GM19023 (cell line): ENCODE data around the gene GRAMD2B.

Experiments used
- ATAC-seq: cut with Tn5 transposase; IDR thresholded peaks from one replicate; pipeline ENCODE4 v1.9.1; 2021; ENCODE audit warnings: mild to moderate bottlenecking, moderate library complexity; ENCODE audit not compliant: unreplicated experiment

The GRAMD2B gene

DNA sequence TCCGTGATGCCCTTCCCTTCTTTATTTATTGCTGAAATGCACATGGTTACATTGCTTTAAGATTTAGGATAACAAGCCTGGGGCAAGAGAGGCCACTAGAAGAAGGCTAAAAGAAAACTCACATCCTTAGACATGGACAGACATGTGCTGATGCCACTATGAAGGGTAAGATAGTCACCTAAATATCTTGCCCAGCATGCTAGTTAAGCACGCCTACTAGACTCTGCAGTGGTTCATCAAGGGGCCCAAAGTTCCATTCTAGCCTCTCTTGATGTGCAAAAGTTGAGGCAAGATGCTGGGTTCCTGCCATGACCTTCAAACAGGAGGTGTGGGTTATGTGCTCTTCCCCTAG is 49.3 kb downstream of the GRAMD2B start:
- ATAC-seq, result no peak

GRCh38 chr5:126477294-126478117 is 54.3 kb downstream of the GRAMD2B start:
- ATAC-seq, result no peak

GRCh38 chr5:126479810-126480209 is 56.6 kb downstream of the GRAMD2B start:
- ATAC-seq, result no peak

GRCh38 chr5:126480824-126481223 is 57.6 kb downstream of the GRAMD2B start:
- ATAC-seq, result no peak

DNA sequence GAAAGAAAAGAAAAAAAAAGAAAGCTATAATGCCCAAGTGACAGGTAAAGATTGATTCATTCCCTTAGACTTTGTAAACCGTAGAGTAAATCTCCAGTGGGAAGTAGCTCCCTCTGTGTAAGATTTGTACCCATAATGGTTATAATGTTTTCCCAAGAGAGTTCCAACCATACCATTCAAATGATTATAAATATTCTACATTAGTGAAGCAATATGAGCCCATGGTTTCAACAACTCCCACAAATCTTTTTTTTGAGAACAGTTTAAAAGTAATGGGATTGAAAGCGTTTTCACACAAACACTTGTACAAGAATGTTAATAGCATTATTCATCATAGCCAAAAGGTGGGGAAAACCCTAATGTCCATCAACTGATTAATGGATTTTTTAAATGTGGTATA is 58.0 kb downstream of the GRAMD2B start:
- no peak for ATAC-seq

DNA sequence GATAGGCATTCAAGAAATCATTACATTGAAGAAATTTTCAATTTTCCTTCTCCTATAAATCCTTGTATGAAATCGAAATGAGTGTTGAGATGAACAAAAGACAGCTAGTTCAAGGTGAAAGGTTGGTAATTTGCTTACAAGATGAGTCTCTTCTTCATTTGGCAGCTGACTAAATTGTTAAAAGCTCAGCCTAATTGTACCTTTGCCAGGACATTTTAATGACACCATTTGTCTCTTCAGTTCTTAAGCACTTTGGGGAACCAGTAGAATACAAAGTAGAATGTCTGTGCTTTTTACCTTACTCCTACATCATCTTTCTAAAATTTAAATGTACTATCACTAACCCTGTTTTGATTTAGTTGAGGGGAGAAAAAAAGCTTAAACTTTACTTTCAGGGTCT is 59.4 kb downstream of the GRAMD2B start:
- ATAC-seq, result no peak

DNA sequence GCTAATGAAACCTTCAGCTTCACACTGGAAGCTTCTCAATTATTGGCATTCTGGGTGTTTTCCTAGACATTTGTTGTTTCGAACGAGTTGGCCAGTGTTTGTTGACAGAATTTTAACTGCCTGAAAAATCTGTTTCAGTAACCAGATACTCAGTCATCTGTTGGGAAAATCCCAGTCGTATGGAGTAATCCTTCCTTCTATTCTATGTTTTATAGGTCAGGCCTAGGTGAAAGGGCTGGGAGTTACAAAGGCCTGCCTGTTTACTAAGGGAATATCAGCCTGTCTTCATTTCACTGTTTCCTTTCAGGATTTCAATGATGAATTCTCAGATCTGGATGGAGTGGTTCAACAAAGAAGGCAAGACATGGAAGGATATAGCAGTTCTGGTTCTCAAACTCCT is 59.9 kb downstream of the GRAMD2B start:
- ATAC-seq, result no peak

GRCh38 chr5:126484253-126484652 is 61.0 kb downstream of the GRAMD2B start:
- ATAC-seq, result no peak

GRCh38 chr5:126486332-126486731 is 63.1 kb downstream of the GRAMD2B start:
- no peak for ATAC-seq

- ATAC-seq, result no peak
Measured at GRCh38 chr5:126487596-126487995, 64.4 kb downstream of the GRAMD2B start.

DNA sequence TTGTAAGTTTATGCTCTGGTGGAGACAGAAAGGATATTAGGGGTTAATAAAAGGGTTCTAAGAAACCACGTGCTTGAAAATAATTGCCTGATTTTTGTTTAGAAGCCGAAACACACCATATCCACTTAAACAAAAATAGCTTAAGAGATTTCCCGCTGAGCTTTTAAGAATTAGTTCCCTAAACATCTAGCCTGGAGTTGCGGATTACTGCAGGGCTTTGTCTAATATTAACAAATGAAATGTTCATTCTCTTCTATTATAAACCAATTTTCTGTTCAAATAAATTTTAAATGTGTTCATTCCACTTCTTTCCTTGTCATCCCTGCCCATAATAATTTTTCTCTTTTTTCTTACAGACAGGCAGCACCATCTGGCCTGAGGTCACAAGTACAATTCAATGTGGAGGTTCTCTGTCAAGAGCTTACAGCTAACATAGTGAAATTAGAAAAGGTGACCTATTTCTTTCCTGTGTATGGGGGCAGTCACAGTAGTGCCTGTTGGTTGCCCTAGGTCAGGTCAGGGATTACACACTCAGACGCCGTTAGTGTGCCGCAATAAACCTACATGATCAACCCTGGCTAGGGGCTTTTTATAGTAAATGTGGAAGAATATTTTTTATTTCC is 65.3 kb downstream of the GRAMD2B start:
- no peak for ATAC-seq

GRCh38 chr5:126490167-126490940 is 67.1 kb downstream of the GRAMD2B start:
- ATAC-seq, result no peak

- no peak for ATAC-seq
Measured at GRCh38 chr5:126492939-126493338, 69.7 kb downstream of the GRAMD2B start.

DNA sequence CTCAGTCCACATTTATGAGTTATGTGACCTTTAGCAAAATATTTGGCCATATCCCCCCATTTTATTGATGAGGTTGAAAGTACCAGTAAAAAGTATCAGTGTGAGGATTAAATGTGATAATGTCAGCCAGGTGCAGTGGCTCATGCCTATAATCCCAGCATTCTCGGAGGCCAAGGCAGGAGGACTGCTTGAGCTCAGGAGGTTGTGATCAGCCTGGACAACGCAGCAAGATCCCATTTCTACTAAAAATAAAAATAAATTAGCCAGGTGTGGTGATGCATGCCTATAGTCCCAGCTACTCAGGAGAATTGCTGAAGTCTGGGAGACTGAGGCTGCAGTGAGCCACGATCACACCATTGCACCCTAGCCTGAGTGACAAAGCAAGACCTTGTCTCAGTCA is 71.2 kb downstream of the GRAMD2B start:
- ATAC-seq, result no peak

- ATAC-seq, result no peak
Measured at GRCh38 chr5:126497506-126497905, 74.3 kb downstream of the GRAMD2B start.

- no peak for ATAC-seq
Measured at GRCh38 chr5:126499278-126499677, 76.1 kb downstream of the GRAMD2B start.

DNA sequence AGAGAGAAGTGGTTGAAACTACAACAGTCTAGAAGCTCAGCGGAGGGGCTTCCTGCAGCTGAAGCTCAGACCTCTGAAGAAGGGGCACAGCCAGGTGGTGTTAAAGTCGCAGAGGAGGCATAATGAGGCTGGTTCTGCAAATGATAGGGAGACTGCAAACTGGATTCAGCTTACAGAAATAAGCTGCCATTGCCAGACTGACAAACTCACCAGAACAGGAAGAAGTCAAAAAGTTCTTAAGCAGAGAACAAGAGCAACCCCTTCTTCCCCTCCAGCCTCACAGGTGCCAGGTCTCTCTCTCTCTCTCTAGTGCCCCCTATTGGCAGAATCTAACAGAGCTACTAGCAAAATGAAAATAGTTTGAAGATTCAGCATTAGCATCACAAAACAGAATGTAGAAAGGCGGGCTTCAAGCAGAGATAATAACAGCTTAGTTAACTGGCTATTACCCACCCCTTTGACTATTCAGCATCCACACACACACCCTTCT is 76.7 kb downstream of the GRAMD2B start:
- peak; percentile 69 for ATAC-seq

GRCh38 chr5:126501448-126501847 is 78.2 kb downstream of the GRAMD2B start:
- no peak for ATAC-seq

DNA sequence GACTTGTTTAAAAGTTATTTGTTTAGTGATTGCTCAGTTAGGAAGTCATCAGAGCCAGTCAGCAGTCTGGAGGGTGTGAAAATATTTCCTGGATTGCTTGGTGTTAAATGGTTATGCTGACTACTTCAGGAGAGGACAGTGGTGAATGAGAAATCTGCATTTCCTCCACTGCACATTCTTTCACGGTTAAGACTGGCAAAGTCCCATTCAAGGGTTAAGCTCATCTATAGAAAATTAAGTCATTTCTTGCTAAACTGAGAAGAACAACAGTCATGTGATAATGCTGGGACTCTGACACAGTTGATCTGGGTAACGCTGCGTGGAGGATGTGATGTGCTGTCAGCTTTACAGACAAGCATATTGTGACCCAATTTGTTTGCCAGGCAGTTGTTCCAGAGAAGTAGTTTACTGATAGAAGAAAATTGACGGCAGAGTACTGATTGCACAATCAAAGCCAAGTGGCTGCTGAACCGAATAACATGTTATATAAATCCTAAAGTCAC is 80.4 kb downstream of the GRAMD2B start:
- ATAC-seq, result no peak

GRCh38 chr5:126506079-126506478 is 82.9 kb downstream of the GRAMD2B start:
- ATAC-seq, result no peak

DNA sequence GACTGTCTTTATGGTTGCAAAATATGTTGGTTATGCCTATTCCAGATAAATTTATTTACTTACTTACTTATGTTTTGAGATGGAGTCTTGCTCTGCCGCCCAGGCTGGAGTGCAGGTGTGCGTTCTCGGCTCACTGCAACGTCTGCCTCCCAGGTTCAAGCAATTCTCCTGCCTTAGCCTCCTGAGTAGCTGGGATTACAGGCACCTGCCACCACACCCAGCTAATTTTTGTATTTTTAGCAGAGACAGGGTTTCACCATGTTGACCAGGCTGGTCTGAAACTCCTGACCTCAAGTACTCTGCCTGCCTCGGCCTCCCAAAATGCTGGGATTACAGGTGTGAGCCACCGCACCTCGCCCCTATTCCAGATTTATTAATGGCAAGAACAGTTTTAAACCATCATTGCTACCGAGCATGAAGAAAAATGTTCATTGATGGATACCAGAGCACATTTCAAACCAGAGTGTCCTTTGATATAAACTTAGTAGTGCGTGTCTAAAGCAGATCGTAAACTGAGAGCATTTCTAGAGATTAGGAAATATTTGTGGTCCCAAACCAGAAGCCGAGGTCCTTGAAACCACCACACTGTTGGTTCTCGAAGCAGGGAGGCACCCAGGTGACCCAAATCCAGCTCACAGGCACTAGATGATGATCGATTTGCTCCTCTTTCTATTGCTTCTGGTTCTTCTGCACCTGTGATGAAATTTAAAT is 85.2 kb downstream of the GRAMD2B start:
- ATAC-seq, result no peak
